H1 (cell line): ENCODE data around the gene CNOT9. TPM values are rescaled to one million over a fixed set of nuclear protein-coding genes. Genes with fewer than 3 reads are reported as not detected.

Experiments
- CTBP2 ChIP-seq: IDR thresholded peaks from 2 replicates; pipeline ENCODE4 v1.7.0; 2011; ENCODE audit warnings: borderline replicate concordance, mild to moderate bottlenecking, moderate library complexity, mixed read lengths, low read length; ENCODE audit not compliant: insufficient read depth, insufficient read length
- JUN ChIP-seq: IDR thresholded peaks from 2 replicates; pipeline ENCODE4 v1.6.1; 2011; ENCODE audit warnings: low read depth, mild to moderate bottlenecking, improper control_type of control experiment, low read length
- POLR2A ChIP-seq, 2 experiments: IDR thresholded peaks; 1 replicate in 1 of 2; 2 replicates in 1 of 2; pipeline ENCODE4 v1.6.1; 2011; ENCODE audit warnings: low read depth in 2 of 2, low read length in 2 of 2, mild to moderate bottlenecking in 2 of 2; ENCODE audit errors: control extremely low read depth in 1 of 2
- polyA plus RNA-seq, 7 experiments: library from polyadenylated mRNA; depleted of rRNA in 3 of 7; stranded (reverse) in 5 of 7; unstranded in 2 of 7; fragments of >200 nt in 5 of 7; fragments of 200-250 nt in 2 of 7; gene quantifications; 1 replicate in 5 of 7; 2 replicates in 1 of 7; 4 replicates in 1 of 7; pipeline versions ENCODE4 v1.2.1 to v1.2.3, GENCODE V29; 2011 to 2013; ENCODE audit warnings: missing spikeins in 2 of 7, mixed read lengths in 2 of 7
- total RNA-seq: library from RNA; stranded (reverse); fragmentation: NEBNext Ultra II Directional; extraction: Animal tissue kit (Norgen Biotek cat#: 25700); gene quantifications from 2 replicates; pipeline ENCODE4 v1.2.1, GENCODE V29; 2021
- TF ChIP-seq, protein P1 (sequence below): IDR thresholded peaks from 2 replicates; pipeline ENCODE4 v1.6.1; 2011; ENCODE audit warnings: low read depth, mild to moderate bottlenecking, low read length; ENCODE audit not compliant: insufficient read depth

CNOT9 gene
- total and polyA plus RNA-seq, 2 of the 8 experiments (the other 6 are each of a cell fraction or from before 2014, with no cell fraction given), result 79.3 to 81.2 TPM

DNA sequence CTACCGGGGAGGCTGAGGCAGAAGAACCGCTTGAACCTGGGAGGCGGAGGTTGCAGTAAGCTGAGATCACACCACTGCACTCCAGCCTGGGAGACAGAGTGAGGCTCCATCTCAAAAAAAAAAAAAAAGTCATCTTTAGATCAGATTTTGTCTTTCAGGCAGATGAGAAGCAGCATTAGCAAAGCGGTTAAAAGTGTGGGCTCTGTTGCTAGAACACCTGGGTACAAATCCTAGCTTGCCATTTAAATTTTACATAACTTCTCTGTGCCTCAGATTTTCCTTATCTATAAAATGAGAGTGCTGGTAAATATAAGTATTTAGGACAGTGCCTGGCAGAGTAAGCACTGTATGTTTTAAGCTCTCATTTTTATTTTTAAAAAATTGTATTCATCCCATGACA lies 8.2 kb downstream of the CNOT9 start (continued):
- TF ChIP-seq, protein P1, sequence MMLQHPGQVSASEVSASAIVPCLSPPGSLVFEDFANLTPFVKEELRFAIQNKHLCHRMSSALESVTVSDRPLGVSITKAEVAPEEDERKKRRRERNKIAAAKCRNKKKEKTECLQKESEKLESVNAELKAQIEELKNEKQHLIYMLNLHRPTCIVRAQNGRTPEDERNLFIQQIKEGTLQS, result no peak
- TF ChIP-seq POLR2A (IDR thresholded peaks at IDR 0.05; ENCODE audit: control extremely low read depth in 1 of 2, low read depth in 2 of 2, low read length in 2 of 2) (no peak), JUN (no peak), CTBP2 (no peak)
